Stimulated activated CD4-positive, alpha-beta T cell treated with anti-CD3 and anti-CD28 coated beads, Interleukin-1b, Interleukin-23, amount 100 ng/mL, for 1 hour (primary cell): ENCODE measurements around the gene SLC7A8.
A peak's percentile ranks its signal among the peaks of the same experiment; 100 is the strongest.
"Not testable (repeated sequence)": the region's sequence is repeated elsewhere in the genome, so short reads cannot be mapped to it uniquely, and the experiment has no call there.

Source experiments
- DNase-seq, 2 donors: peaks; one replicate each; pipeline ENCODE4 v3.0.0-alpha.2; 2020; ENCODE audit warnings: low read depth in 2 of 2

The SLC7A8 gene

GRCh38 chr14:23183479-23183878 lies at the start of gene SLC7A8:
TSS of gene SLC7A8 (minus strand) at chr14:23183660. CDS start at chr14:23182914, 746 bp downstream.
- peak in 1 of 2 donors; percentile 14 for DNase-seq

GRCh38 chr14:23232241-23232808 lies 48.9 kb upstream of the SLC7A8 start:
- DNase-seq, result not testable (repeated sequence)

GRCh38 chr14:23228812-23229211 lies 45.4 kb upstream of the SLC7A8 start:
- no peak for DNase-seq

- no peak for DNase-seq
These were observed 44.1 kb upstream of the SLC7A8 start for GRCh38 chr14:23227566-23227965.

GRCh38 chr14:23224958-23225357 lies 41.5 kb upstream of the SLC7A8 start:
- DNase-seq, result not testable (repeated sequence)

- no peak for DNase-seq
These were observed 35.6 kb upstream of the SLC7A8 start for GRCh38 chr14:23219075-23219474.

GRCh38 chr14:23217032-23218020 lies 33.9 kb upstream of the SLC7A8 start:
- DNase-seq, result no peak

GRCh38 chr14:23215421-23215820 lies 32.0 kb upstream of the SLC7A8 start:
- no peak for DNase-seq

GRCh38 chr14:23209651-23210423 lies 26.4 kb upstream of the SLC7A8 start:
- no peak for DNase-seq

GRCh38 chr14:23208324-23208723 lies 24.9 kb upstream of the SLC7A8 start:
- DNase-seq, result no peak

- DNase-seq, result no peak
These were observed 23.7 kb upstream of the SLC7A8 start for GRCh38 chr14:23207146-23207540.

GRCh38 chr14:23206422-23207145 lies 23.1 kb upstream of the SLC7A8 start:
- DNase-seq, result no peak

- no peak for DNase-seq
These were observed 18.5 kb upstream of the SLC7A8 start for GRCh38 chr14:23202001-23202400.

GRCh38 chr14:23199141-23199540 lies 15.7 kb upstream of the SLC7A8 start:
- not testable (repeated sequence) for DNase-seq

- DNase-seq, result not testable (repeated sequence)
These were observed 13.0 kb upstream of the SLC7A8 start for GRCh38 chr14:23196487-23196886.

- DNase-seq, result no peak
These were observed 12.2 kb upstream of the SLC7A8 start for GRCh38 chr14:23195552-23196101.

GRCh38 chr14:23193432-23193831 lies 10.0 kb upstream of the SLC7A8 start:
- DNase-seq, result no peak

- no peak for DNase-seq
These were observed 4.5 kb upstream of the SLC7A8 start for GRCh38 chr14:23187925-23188324.

- no peak for DNase-seq
These were observed 3.6 kb upstream of the SLC7A8 start for GRCh38 chr14:23186913-23187654.

GRCh38 chr14:23185063-23185462 lies 1.6 kb upstream of the SLC7A8 start:
- no peak for DNase-seq

- DNase-seq, result no peak
These were observed 346 bp downstream of the SLC7A8 start for GRCh38 chr14:23183158-23183470.
